HEK293 (cell line): ENCODE measurements around the gene HEBP1.

Source experiments
- CTCF ChIA-PET: fragments of 350-600 bp; formaldehyde crosslinking; extraction: SDS; loops from one replicate; lab custom pipeline; 2021; ENCODE audit warnings: antibody characterized with exemption; lab: Yijun Ruan, JAX
- POLR2A ChIA-PET: fragments of 300-600 bp; formaldehyde crosslinking; extraction: SDS; loops from one replicate; lab custom pipeline; 2020; ENCODE audit warnings: antibody characterized with exemption, inconsistent platforms; lab: Yijun Ruan, JAX
- H3K27ac ChIP-seq: fragments of 200-500 bp; sonication (Bioruptor generic); 2 replicates; pipeline ENCODE4 v1.5.1; 2014; ENCODE audit warnings: low read depth, low read length, control low read depth, inconsistent platforms; ENCODE audit errors: extremely low read depth
- H3K36me3 ChIP-seq, 2 experiments: fragments of 200-500 bp in 1 of 2; sonication (Bioruptor generic) in 1 of 2; 1 replicate in 1 of 2; 2 replicates in 1 of 2; pipeline ENCODE4 v1.5.1; 2014 to 2017; ENCODE audit warnings: inconsistent platforms in 2 of 2, low read length in 2 of 2; ENCODE audit not compliant: control insufficient read depth in 2 of 2, insufficient read depth in 1 of 2
- H3K4me1 ChIP-seq: fragments of 200-500 bp; sonication (Bioruptor generic); 2 replicates; pipeline ENCODE4 v1.5.1; 2014; ENCODE audit warnings: mild to moderate bottlenecking, low read length, inconsistent platforms; ENCODE audit not compliant: control insufficient read depth, insufficient read depth
- H3K4me3 ChIP-seq: 2 replicates; pipeline ENCODE4 v1.5.1; 2011; ENCODE audit warnings: low read depth, mild to moderate bottlenecking, control low read depth, low read length, moderate library complexity
- H3K9me3 ChIP-seq: fragments of 200-500 bp; sonication (Bioruptor generic); 2 replicates; pipeline ENCODE4 v1.5.1; 2014; ENCODE audit warnings: low read depth, low read length, inconsistent platforms; ENCODE audit not compliant: control insufficient read depth, insufficient read depth
- KLF17 ChIP-seq: fragments of 450-650 bp; formaldehyde crosslinking; IDR thresholded peaks from 2 replicates; pipeline ENCODE4 v1.5.1; 2016; ENCODE audit warnings: missing biosample characterization, missing genetic modification characterization
- PRDM10 ChIP-seq: fragments of 450-650 bp; formaldehyde crosslinking; IDR thresholded peaks from 2 replicates; pipeline ENCODE4 v1.5.1; 2016; ENCODE audit warnings: missing biosample characterization, missing genetic modification characterization
- YY2 ChIP-seq: fragments of 450-650 bp; formaldehyde crosslinking; IDR thresholded peaks from 2 replicates; pipeline ENCODE4 v1.5.1; 2016; ENCODE audit warnings: missing biosample characterization, missing genetic modification characterization
- ZBTB11 ChIP-seq: fragments of 450-650 bp; formaldehyde crosslinking; conservative IDR thresholded peaks from 2 replicates; pipeline ENCODE4 v1.5.1; 2016; ENCODE audit warnings: low read depth, missing biosample characterization, missing genetic modification characterization
- ZBTB21 ChIP-seq: fragments of 450-650 bp; formaldehyde crosslinking; IDR thresholded peaks from 2 replicates; pipeline ENCODE4 v1.5.1; 2017; ENCODE audit warnings: missing biosample characterization, missing genetic modification characterization
- ZBTB49 ChIP-seq: fragments of 450-650 bp; formaldehyde crosslinking; IDR thresholded peaks from 2 replicates; pipeline ENCODE4 v1.5.1; 2016; ENCODE audit warnings: missing biosample characterization, missing genetic modification characterization, low read depth
- ZFP69B ChIP-seq: fragments of 450-650 bp; formaldehyde crosslinking; IDR thresholded peaks from 2 replicates; pipeline ENCODE4 v1.5.1; 2016; ENCODE audit warnings: missing biosample characterization, missing genetic modification characterization
- ZNF335 ChIP-seq: fragments of 450-650 bp; formaldehyde crosslinking; conservative IDR thresholded peaks from 2 replicates; pipeline ENCODE4 v1.5.1; 2016; ENCODE audit warnings: missing biosample characterization, missing genetic modification characterization
- ZNF473 ChIP-seq: fragments of 450-650 bp; formaldehyde crosslinking; IDR thresholded peaks from 2 replicates; pipeline ENCODE4 v1.5.1; 2017; ENCODE audit warnings: missing biosample characterization, missing genetic modification characterization
- ZNF513 ChIP-seq: fragments of 450-650 bp; IDR thresholded peaks from 2 replicates; pipeline ENCODE4 v1.5.1; 2018; ENCODE audit warnings: missing biosample characterization, missing genetic modification characterization
- ZNF544 ChIP-seq: fragments of 450-650 bp; formaldehyde crosslinking; IDR thresholded peaks from 2 replicates; pipeline ENCODE4 v1.5.0; 2017; ENCODE audit warnings: missing biosample characterization, missing genetic modification characterization
- ZNF549 ChIP-seq: fragments of 450-650 bp; IDR thresholded peaks from 2 replicates; pipeline ENCODE4 v1.5.1; 2018; ENCODE audit warnings: missing biosample characterization, missing genetic modification characterization, mild to moderate bottlenecking, inconsistent platforms, moderate library complexity
- ZNF596 ChIP-seq: fragments of 450-650 bp; IDR thresholded peaks from 2 replicates; pipeline ENCODE4 v1.5.0; 2018; ENCODE audit warnings: missing biosample characterization, mild to moderate bottlenecking, missing genetic modification characterization, moderate library complexity
- ZNF645 ChIP-seq: fragments of 450-650 bp; formaldehyde crosslinking; IDR thresholded peaks from 2 replicates; pipeline ENCODE4; 2016; ENCODE audit warnings: missing biosample characterization, missing genetic modification characterization
- ZNF76 ChIP-seq: fragments of 450-650 bp; formaldehyde crosslinking; IDR thresholded peaks from 2 replicates; pipeline ENCODE4; 2016; ENCODE audit warnings: low read depth, missing biosample characterization, missing genetic modification characterization, borderline replicate concordance
- ZNF768 ChIP-seq: fragments of 450-650 bp; formaldehyde crosslinking; IDR thresholded peaks from 2 replicates; pipeline ENCODE4 v1.5.1; 2018; ENCODE audit warnings: missing biosample characterization, mild to moderate bottlenecking, missing genetic modification characterization
- ZNF792 ChIP-seq: fragments of 450-650 bp; formaldehyde crosslinking; IDR thresholded peaks from 2 replicates; pipeline ENCODE4 v1.5.1; 2016; ENCODE audit warnings: missing biosample characterization, missing genetic modification characterization

HEBP1 gene

GRCh38 chr12:12946686-12947355 lies 53.2 kb downstream of the HEBP1 start:
- POLR2A ChIA-PET = no interaction called here
- Histone ChIP-seq H3K27ac (no peak overlapping the region), H3K9me3 (no peaks in the 10 kb centered on the region), H3K36me3 (no peaks in the 10 kb centered on the region), H3K4me1 (no peaks in the 10 kb centered on the region), H3K4me3 (no peak overlapping the region)
- TF ChIP-seq ZNF768 (tag by site-specific recombination) = no peak
- TF ChIP-seq YY2 (tag by site-specific recombination) = no peak
- TF ChIP-seq ZNF645 = no peak
- TF ChIP-seq ZFP69B (tag by site-specific recombination) = no peak
- no peak for TF ChIP-seq ZNF792 (tag by site-specific recombination)
- no peak for TF ChIP-seq ZBTB21
- TF ChIP-seq ZNF596 (tag by site-specific recombination) = no peak
- TF ChIP-seq ZNF335 (tag by site-specific recombination) = no peak
- no peak for TF ChIP-seq KLF17 (tag by site-specific recombination)
- no peak for TF ChIP-seq ZNF544
- TF ChIP-seq ZNF473 (tag by site-specific recombination) = no peak
- TF ChIP-seq ZBTB11 (tag by site-specific recombination) = no peak
- TF ChIP-seq ZBTB49 (tag by site-specific recombination) = no peak
- CTCF ChIA-PET = no interaction called here

- Histone ChIP-seq H3K4me1 (no peaks in the 10 kb centered on the region), H3K4me3 (no peak overlapping the region), H3K27ac (no peak overlapping the region), H3K36me3 (no peaks in the 10 kb centered on the region), H3K9me3 (no peaks in the 10 kb centered on the region)
- CTCF ChIA-PET = interaction anchor here (0.7 kb wide), 1 partner anchor 45 kb away, joined by 3 read pairs; no protein-coding TSS in a partner anchor
- no peak for TF ChIP-seq ZFP69B (tag by site-specific recombination)
- TF ChIP-seq PRDM10 = no peak
- TF ChIP-seq ZNF549 (tag by site-specific recombination) = no peak
- no peak for TF ChIP-seq ZNF513 (tag by site-specific recombination)
- no peak for TF ChIP-seq ZNF76 (tag by site-specific recombination)
- POLR2A ChIA-PET = no interaction called here
Measured at GRCh38 chr12:12945591-12945990, 54.5 kb downstream of the HEBP1 start.
